ENCODE measurements around the gene FAM153A.
"Not testable (repeated sequence)": the region's sequence is repeated elsewhere in the genome, so short reads cannot be mapped to it uniquely, and the experiment has no call there.

DNA sequence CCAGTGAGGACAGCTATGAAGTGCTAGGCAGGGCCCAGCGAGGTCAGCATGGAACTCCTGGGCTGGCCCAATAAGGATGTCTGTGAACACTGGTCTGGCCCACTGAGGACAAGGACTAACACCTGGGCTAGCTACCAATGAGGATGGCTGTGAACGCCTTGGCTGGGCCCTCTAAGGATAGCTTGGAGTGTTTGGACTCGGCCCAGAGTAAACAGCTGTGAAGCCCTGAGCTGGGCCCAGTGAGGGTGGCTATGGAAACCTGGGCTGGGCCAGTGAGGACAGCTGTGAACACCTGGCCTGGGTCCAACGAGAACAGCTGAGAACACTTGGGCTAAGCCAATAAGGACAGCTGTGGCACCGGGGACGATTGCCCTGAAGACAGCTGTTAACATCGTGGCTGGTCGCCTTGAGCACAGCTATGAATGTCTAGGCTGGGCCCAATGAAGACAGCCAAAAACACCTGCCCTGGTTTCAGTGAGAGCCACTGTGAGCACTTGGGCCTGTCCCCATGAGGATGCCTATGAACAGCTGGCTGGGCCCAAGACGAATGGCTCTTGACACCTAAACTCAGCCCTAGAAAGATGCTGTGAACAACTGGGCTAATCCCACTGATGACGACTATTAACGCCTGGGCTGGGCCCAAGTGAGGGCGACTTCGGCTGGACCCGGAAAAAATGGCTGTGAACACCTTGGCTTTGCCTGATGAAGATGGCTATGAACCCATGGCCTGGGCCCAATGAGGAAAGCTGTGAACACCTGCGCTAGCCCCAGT is 18.8 kb downstream of the FAM153A start:
- TF ChIP-seq, protein P1, sequence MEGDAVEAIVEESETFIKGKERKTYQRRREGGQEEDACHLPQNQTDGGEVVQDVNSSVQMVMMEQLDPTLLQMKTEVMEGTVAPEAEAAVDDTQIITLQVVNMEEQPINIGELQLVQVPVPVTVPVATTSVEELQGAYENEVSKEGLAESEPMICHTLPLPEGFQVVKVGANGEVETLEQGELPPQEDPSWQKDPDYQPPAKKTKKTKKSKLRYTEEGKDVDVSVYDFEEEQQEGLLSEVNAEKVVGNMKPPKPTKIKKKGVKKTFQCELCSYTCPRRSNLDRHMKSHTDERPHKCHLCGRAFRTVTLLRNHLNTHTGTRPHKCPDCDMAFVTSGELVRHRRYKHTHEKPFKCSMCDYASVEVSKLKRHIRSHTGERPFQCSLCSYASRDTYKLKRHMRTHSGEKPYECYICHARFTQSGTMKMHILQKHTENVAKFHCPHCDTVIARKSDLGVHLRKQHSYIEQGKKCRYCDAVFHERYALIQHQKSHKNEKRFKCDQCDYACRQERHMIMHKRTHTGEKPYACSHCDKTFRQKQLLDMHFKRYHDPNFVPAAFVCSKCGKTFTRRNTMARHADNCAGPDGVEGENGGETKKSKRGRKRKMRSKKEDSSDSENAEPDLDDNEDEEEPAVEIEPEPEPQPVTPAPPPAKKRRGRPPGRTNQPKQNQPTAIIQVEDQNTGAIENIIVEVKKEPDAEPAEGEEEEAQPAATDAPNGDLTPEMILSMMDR (IDR thresholded peaks at IDR 0.05), result not testable (repeated sequence)
- TF ChIP-seq POLR2A (IDR thresholded peaks at IDR 0.05), result not testable (repeated sequence)

All from testis (tissue), 2 donors.